ENCODE measurements around the gene TBC1D3L.
"Not testable (repeated sequence)": the region's sequence is repeated elsewhere in the genome, so short reads cannot be mapped to it uniquely, and the experiment has no call there.

TBC1D3L gene

GRCh38 chr17:37988960-37989359, at the start of gene TBC1D3L:
TSS of gene TBC1D3L (minus strand) at chr17:37989060. CDS start at chr17:37987520, 1,540 bp downstream.
- DNase-seq (ENCODE audit: low read depth in 4 of 4, low spot score in 1 of 4) = not testable (repeated sequence)

DNA sequence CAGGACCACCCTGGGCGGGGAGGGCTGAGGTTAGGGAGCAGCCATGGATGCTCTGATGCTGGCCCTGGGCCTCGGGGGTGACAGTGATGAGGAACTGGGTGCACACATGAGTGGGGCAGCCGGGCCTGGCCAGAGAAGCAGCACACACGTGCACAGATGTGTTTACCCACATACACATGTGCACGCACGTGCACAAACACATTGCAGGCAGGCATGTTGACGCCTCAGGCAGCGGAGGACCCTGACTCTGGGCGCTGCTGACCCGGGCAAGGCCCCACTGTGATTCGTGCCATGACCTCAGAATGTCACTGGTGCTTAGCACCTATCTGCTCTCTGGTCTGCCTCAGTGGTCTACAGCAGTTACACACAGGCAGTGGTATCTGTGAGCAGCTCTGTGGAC, 14.8 kb upstream of the TBC1D3L start, which contains the start of gene TBC1D3D:
TSS of gene TBC1D3D (plus strand) at position 301 of the 400 bp plus-strand sequence. CDS start 1,585 bp downstream, outside the sequence.
- DNase-seq (ENCODE audit: low read depth in 4 of 4, low spot score in 1 of 4) = not testable (repeated sequence)

All from stimulated activated CD4-positive, alpha-beta T cell treated with anti-CD3 and anti-CD28 coated beads, Interleukin-1b, Interleukin-23, amount 100 ng/mL, for 24 hours (primary cell).